GM06990 (cell line): ENCODE measurements around the gene BCO1.
A peak's percentile ranks its signal among the peaks of the same experiment; 100 is the strongest.

Source experiments
- DNase-seq: peaks from one replicate; pipeline ENCODE4 v3.0.0-alpha.2; 2011; ENCODE audit not compliant: insufficient read length; ENCODE audit errors: extremely low read depth
- H3K27me3 ChIP-seq: replicated peaks from 2 replicates; pipeline ENCODE4 v1.6.0; 2011; ENCODE audit warnings: low read length; ENCODE audit not compliant: control insufficient read depth, insufficient read depth
- H3K36me3 ChIP-seq: 2 replicates; pipeline ENCODE4 v1.5.1; 2011; ENCODE audit warnings: low read length; ENCODE audit not compliant: control insufficient read depth, insufficient read depth
- H3K4me3 ChIP-seq: replicated peaks from 2 replicates; pipeline ENCODE4 v1.5.1; 2011; ENCODE audit warnings: low read depth, mild to moderate bottlenecking, control low read depth, low read length
- CTCF ChIP-seq: IDR thresholded peaks from 2 replicates; pipeline ENCODE4 v1.5.1; 2011; ENCODE audit warnings: low read length, control low read depth, mild to moderate bottlenecking, inconsistent platforms; ENCODE audit not compliant: insufficient read depth, poor library complexity, severe bottlenecking

Gene BCO1

DNA sequence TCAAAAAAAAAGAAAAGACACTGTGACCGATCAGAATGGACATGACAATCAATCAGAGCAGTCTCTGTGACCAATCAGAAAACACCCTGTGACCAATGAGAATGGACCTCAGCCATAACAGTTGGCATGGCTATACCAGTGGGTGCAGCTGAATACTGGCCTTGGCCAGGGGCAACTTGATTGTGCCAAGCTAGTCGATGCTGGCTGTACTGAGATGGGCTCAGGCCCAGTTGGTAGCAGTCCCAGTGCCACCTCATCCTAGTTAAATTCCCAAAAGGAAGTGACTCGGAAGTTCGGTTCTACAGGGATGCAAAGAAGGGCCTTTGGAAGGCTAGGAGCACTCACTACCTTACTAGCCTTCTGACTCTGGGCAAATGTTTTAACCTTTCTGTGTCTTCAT, 37.2 kb upstream of the BCO1 start:
- Histone ChIP-seq H3K4me3 (no peak overlapping the region), H3K27me3 (no peaks in the 10 kb centered on the region; the same call in none of the 2 replicates), H3K36me3 (no peaks in the 10 kb centered on the region)
- no peak for TF ChIP-seq CTCF
- no peak for DNase-seq

DNA sequence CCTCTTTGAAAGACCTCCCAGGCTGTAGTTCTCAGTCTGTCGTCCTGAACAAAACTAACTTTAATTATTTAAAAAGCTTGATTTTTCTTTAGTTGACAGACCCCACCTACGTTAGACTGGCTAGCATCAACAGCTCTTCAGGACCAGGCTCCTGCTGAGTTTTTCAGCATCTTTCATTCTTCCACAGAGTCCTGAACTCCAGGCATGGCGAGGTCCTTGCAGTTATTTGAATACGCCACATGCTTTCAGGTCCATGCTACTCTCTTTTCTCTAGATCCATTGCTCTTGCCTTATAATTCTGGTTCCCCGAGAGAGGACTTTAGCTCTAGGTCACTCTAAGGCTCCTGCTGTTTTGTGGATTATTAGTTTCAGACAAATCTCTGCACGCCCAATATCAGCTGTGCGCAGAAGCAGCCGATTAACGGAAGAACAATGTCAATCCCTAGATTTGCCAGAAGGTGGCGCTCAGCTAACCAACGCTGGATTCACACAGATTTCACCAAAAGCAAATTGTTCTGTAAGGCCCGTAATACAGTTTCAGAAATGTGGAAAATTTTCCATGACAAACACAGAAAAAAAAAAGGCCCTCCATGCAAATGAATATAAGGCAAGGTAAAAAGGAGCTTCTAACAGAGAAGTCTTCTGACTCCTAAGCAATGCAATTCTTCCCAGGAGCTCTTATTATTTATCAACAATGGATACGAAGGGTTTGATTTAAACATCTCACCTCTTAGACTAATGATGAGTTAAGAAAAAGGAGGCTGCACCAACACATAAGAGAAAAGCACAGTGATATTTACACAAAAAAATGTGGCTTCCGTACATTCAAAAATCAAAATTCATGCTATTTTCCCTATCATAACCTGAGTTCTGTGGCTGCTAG, 33.5 kb upstream of the BCO1 start:
- TF ChIP-seq CTCF, result peak; percentile 69
- Histone ChIP-seq H3K27me3 (no peaks in the 10 kb centered on the region), H3K4me3 (no peak overlapping the region), H3K36me3 (no peaks in the 10 kb centered on the region)
- no peak for DNase-seq

GRCh38 chr16:81207076-81207475, 31.4 kb upstream of the BCO1 start:
- H3K36me3 ChIP-seq, result no peaks in the 10 kb centered on the region
- no peak for TF ChIP-seq CTCF
- no peak overlapping the region for H3K4me3 ChIP-seq
- H3K27me3 ChIP-seq, result no peaks in the 10 kb centered on the region
- no peak for DNase-seq

DNA sequence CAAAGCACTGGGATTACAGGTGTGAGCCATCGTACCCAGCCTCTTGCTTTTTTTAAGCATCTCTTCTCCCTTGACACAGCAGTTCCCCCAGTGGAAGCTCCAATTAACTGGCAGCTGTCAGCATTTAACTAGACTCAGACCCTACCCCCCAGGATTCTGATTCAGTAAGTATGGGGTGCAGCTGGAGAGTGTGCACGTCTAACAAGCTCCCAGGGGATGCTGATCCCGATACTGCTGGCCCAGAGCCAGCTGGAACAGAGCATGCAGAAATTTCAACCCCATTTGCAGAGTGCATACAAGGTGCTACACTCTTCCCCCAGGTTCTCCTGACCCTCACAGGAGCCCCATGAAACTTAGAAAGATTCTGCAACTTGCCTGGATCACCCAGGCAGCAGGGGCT, 27.7 kb upstream of the BCO1 start:
- no peaks in the 10 kb centered on the region for H3K36me3 ChIP-seq
- H3K27me3 ChIP-seq, result no peaks in the 10 kb centered on the region
- TF ChIP-seq CTCF, result no peak
- DNase-seq, result no peak
- no peak overlapping the region for H3K4me3 ChIP-seq

DNA sequence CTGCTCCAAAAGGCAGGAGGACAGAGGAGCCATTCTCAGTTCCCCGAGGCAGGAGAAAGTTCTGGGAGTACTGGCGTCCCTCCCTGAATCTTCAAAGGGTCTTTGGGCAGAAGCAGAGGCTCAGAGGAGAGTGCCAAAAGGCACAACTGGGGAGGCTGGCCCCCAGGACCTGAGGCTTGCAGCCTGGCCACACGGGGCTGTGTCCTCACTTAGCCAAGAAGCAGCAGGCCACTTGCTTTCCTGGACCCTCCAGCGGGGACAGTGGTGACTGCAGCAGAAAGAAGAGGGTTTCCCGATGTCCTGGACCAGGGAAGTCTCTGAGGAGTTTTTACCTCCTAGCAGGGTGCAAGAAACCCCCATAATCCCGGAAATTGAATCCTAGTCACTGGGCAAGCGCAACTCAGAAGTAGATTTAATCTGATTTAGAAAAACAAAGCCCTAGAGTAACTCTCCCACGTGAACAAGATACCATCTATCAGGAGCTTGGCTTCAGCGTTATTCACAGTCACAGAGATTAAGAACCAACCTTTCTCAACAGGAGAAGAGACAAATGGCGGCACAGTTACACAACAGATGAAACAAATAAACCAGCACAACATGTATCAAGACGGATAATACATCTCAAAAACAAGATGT, 25.5 kb upstream of the BCO1 start:
- TF ChIP-seq CTCF, result no peak
- Histone ChIP-seq H3K36me3 (no peaks in the 10 kb centered on the region), H3K27me3 (0 out of 2 replicates have a peak, but pooled peaks cover 1% of the 10 kb centered on the region), H3K4me3 (no peak overlapping the region)
- no peak for DNase-seq
